HL-60 (cell line): ENCODE measurements around the gene EXOC6B.

Experiments
- DNase-seq, 2 experiments: peaks; one replicate each; pipeline ENCODE4 v3.0.0-alpha.2; 2010 to 2020; ENCODE audit warnings: low read depth in 1 of 2, low spot score in 1 of 2
- H3K27ac ChIP-seq: fragments of 250-450 bp; sonication (Bioruptor Pico); replicated peaks from 2 replicates; pipeline ENCODE4 v1.5.1; 2020; ENCODE audit warnings: mild to moderate bottlenecking, moderate library complexity
- H3K27me3 ChIP-seq: fragments of 250-450 bp; sonication (Bioruptor Pico); 2 replicates; pipeline ENCODE4 v1.5.1; 2021; ENCODE audit warnings: mild to moderate bottlenecking, moderate library complexity; ENCODE audit not compliant: insufficient read depth, poor library complexity, severe bottlenecking
- H3K4me3 ChIP-seq: replicated peaks from 2 replicates; pipeline ENCODE4 v1.5.1; 2011; ENCODE audit warnings: mild to moderate bottlenecking, control low read depth, low read length; ENCODE audit not compliant: insufficient read depth
- GABPA ChIP-seq: IDR thresholded peaks from 2 replicates; pipeline ENCODE4 v1.6.1; 2012; ENCODE audit warnings: low read depth
- POLR2AphosphoS5 ChIP-seq: IDR thresholded peaks from 2 replicates; pipeline ENCODE4 v1.6.1; 2012; ENCODE audit warnings: low read depth
- SPI1 ChIP-seq: IDR thresholded peaks from 2 replicates; pipeline ENCODE4 v1.6.1; 2012; ENCODE audit warnings: low read depth, mild to moderate bottlenecking, borderline replicate concordance
- TF ChIP-seq, protein P1 (sequence below): IDR thresholded peaks from 2 replicates; pipeline ENCODE4 v1.6.1; 2012; ENCODE audit warnings: low read depth; ENCODE audit not compliant: insufficient replicate concordance
- TF ChIP-seq, protein P2 (sequence below): IDR thresholded peaks from one replicate; pipeline ENCODE4 v1.5.1; 2011; ENCODE audit warnings: low read length, control low read depth, inconsistent platforms; ENCODE audit not compliant: insufficient read depth

The EXOC6B gene

DNA sequence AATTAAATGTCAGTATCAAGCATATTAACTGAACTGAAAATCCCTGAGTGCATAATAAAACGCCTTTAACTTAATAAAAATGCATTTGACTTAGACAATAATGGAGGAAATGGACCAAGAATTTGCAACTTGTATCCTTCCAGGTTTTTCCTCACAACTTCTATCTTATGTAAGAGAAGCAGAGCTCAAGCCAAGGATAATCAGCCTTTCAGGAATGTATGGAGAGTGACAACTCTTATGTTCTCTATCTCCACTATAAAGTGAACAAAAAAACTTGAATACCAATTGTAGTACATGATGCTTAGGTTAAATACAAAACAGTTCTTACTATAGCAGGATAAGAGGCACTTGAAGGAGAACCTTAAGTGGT, 613.4 kb downstream of the EXOC6B start:
- Histone ChIP-seq H3K27ac (no peak overlapping the region), H3K4me3 (no peak overlapping the region), H3K27me3 (no peaks in the 10 kb centered on the region)
- TF ChIP-seq SPI1 (no peak), GABPA (no peak), POLR2AphosphoS5 (no peak)
- TF ChIP-seq, protein P1, sequence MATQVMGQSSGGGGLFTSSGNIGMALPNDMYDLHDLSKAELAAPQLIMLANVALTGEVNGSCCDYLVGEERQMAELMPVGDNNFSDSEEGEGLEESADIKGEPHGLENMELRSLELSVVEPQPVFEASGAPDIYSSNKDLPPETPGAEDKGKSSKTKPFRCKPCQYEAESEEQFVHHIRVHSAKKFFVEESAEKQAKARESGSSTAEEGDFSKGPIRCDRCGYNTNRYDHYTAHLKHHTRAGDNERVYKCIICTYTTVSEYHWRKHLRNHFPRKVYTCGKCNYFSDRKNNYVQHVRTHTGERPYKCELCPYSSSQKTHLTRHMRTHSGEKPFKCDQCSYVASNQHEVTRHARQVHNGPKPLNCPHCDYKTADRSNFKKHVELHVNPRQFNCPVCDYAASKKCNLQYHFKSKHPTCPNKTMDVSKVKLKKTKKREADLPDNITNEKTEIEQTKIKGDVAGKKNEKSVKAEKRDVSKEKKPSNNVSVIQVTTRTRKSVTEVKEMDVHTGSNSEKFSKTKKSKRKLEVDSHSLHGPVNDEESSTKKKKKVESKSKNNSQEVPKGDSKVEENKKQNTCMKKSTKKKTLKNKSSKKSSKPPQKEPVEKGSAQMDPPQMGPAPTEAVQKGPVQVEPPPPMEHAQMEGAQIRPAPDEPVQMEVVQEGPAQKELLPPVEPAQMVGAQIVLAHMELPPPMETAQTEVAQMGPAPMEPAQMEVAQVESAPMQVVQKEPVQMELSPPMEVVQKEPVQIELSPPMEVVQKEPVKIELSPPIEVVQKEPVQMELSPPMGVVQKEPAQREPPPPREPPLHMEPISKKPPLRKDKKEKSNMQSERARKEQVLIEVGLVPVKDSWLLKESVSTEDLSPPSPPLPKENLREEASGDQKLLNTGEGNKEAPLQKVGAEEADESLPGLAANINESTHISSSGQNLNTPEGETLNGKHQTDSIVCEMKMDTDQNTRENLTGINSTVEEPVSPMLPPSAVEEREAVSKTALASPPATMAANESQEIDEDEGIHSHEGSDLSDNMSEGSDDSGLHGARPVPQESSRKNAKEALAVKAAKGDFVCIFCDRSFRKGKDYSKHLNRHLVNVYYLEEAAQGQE = no peak
- TF ChIP-seq, protein P2, sequence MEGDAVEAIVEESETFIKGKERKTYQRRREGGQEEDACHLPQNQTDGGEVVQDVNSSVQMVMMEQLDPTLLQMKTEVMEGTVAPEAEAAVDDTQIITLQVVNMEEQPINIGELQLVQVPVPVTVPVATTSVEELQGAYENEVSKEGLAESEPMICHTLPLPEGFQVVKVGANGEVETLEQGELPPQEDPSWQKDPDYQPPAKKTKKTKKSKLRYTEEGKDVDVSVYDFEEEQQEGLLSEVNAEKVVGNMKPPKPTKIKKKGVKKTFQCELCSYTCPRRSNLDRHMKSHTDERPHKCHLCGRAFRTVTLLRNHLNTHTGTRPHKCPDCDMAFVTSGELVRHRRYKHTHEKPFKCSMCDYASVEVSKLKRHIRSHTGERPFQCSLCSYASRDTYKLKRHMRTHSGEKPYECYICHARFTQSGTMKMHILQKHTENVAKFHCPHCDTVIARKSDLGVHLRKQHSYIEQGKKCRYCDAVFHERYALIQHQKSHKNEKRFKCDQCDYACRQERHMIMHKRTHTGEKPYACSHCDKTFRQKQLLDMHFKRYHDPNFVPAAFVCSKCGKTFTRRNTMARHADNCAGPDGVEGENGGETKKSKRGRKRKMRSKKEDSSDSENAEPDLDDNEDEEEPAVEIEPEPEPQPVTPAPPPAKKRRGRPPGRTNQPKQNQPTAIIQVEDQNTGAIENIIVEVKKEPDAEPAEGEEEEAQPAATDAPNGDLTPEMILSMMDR = no peak
- DNase-seq = no peak

DNA sequence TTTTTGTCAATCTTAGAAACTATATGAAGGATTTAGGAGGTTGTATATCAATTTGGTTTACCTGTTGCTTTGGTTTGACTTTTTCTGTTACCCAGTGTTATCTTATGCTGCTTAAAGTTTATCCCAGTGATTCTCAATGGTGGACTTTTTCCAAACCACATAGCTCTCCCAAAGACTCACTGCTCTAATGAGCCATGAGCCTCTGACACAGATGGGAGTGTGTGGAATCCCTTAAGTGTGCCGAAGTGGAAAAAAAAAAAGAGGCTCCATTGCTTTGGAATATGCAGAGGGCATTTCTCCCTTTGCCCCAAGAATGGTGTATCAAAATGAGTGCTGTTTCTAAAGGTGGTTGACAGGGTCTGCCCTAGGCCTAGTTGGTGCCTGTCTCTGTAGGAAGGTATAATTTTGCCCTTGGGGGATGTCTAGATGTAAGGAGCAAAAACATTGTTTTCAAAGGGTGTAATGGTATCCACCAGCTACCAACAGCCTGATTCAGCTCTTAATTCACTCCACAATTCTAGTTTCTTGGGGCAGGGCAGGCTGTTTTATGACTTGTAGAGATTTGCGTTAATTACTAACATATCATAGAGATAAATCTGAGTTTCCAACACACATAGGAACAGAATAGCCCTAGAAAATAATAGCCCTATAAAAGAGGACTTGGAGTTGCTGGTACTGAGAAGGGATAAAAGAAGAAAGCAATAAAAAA, 613.9 kb downstream of the EXOC6B start:
- Histone ChIP-seq H3K27me3 (no peaks in the 10 kb centered on the region), H3K27ac (no peak overlapping the region), H3K4me3 (no peak overlapping the region)
- TF ChIP-seq GABPA = no peak
- TF ChIP-seq SPI1 = no peak
- TF ChIP-seq, protein P2 = no peak
- TF ChIP-seq, protein P1 = no peak
- no peak for TF ChIP-seq POLR2AphosphoS5
- DNase-seq = no peak

DNA sequence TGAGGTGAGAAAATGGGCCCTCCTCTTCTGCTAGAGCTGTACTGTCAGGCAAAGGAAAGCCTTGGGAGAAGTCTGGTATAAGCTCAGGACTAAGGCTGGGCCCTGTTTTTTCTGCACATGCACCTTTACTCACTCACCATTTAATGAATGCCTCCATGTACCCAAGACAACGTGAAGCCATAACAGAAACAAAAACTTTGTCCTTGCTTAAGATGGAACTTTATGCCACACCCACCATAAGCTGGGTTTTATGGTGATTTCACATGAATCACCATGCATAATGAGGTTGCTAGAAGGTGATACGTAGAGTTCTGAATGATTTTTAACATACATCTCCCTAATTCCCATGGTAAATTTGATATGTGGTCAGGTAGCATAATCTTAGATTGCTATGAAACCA, 614.5 kb downstream of the EXOC6B start:
- Histone ChIP-seq H3K4me3 (no peak overlapping the region), H3K27me3 (no peaks in the 10 kb centered on the region), H3K27ac (no peak overlapping the region)
- DNase-seq = no peak
- TF ChIP-seq SPI1 = no peak
- no peak for TF ChIP-seq GABPA
- TF ChIP-seq, protein P1 = no peak
- TF ChIP-seq POLR2AphosphoS5 = no peak
- TF ChIP-seq, protein P2 = no peak
